A673 (cell line): ENCODE measurements around the gene EMCN.

Source experiments
- CTCF ChIP-seq: fragments of 300-800, 200-600 bp; sonication (generic); conservative IDR thresholded peaks from 2 replicates; pipeline ENCODE4 v1.5.1; 2017; ENCODE audit warnings: low read depth, mild to moderate bottlenecking, antibody characterized with exemption, low read length, moderate library complexity, mixed read lengths
- EZH2 ChIP-seq: fragments of 200-600 bp; sonication (generic); IDR thresholded peaks from 2 replicates; pipeline ENCODE4 v1.6.1; 2017; ENCODE audit warnings: borderline replicate concordance, low read depth, mild to moderate bottlenecking, mixed read lengths, antibody characterized with exemption, low read length; ENCODE audit not compliant: poor library complexity, severe bottlenecking

GRCh38 chr4:100430451-100430850 lies 87.4 kb downstream of the EMCN start:
- no peak for TF ChIP-seq CTCF
- no peak for TF ChIP-seq EZH2
